Right lobe of liver (tissue), 6 donors: ENCODE measurements around the gene MFAP4. TPM values are rescaled to one million over a fixed set of nuclear protein-coding genes. Genes with fewer than 3 reads are reported as not detected.

Source experiments
- ATAC-seq, 4 donors: fragments of 200-7000 bp; cut with Tn5 transposase; one replicate each; pipeline ENCODE4 v1.9.1; 2020; ENCODE audit warnings: mild to moderate bottlenecking in 4 of 4, moderate library complexity in 4 of 4
- DNase-seq, 3 donors: peaks; one replicate each; pipeline ENCODE4 v3.0.0-alpha.2; 2020
- H3K27ac ChIP-seq, 3 donors: fragments of 200-600 bp; one replicate each; pipeline ENCODE4 v1.8.0; 2022
- H3K27me3 ChIP-seq, 2 donors: fragments of 200-600 bp; one replicate each; pipeline ENCODE4 v1.8.0; 2022
- H3K36me3 ChIP-seq, 4 donors: fragments of 200-600 bp; sonication (generic) in 1 of 4; one replicate each; pipeline versions ENCODE4 v1.5.1 to v1.8.0; 2017 to 2022; ENCODE audit warnings: control low read depth in 1 of 4
- H3K4me1 ChIP-seq, 4 donors: fragments of 200-600 bp; sonication (generic) in 1 of 4; one replicate each; pipeline versions ENCODE4 v1.5.1 to v1.8.0; 2017 to 2022; ENCODE audit warnings: control low read depth in 1 of 4
- H3K4me3 ChIP-seq, 3 donors: fragments of 200-600 bp; one replicate each; pipeline ENCODE4 v1.8.0; 2022
- H3K9me3 ChIP-seq, 4 donors: fragments of 200-600 bp; sonication (generic) in 1 of 4; one replicate each; pipeline versions ENCODE4 v1.5.1 to v1.8.0; 2017 to 2022; ENCODE audit warnings: control low read depth in 1 of 4
- CTCF ChIP-seq, 4 donors: fragments of 200-600 bp in 3 of 4; fragments of 450-650 bp in 1 of 4; IDR thresholded peaks; one replicate each; pipeline versions ENCODE4 v1.5.1 to v1.8.0; 2016 to 2022; ENCODE audit warnings: antibody characterized with exemption in 4 of 4, mild to moderate bottlenecking in 2 of 4
- POLR2A ChIP-seq: fragments of 450-650 bp; IDR thresholded peaks from one replicate; pipeline ENCODE4 v1.6.1; 2017; ENCODE audit warnings: antibody characterized with exemption, mild to moderate bottlenecking
- WGBS: methylation state at CpG from one replicate; pipeline ENCODE4 v1.1.6; 2018; ENCODE audit warnings: low coverage, low lambda C conversion rate; ENCODE audit not compliant: insufficient coverage; ENCODE audit errors: missing lambda C conversion rate; 5-methylcytosine and 5-hydroxymethylcytosine counted together
- intact Hi-C, 2 donors: fragments of 100-400 bp; cut with DNase I; formaldehyde crosslinking; loops; one replicate each; pipeline versions ENCODE4 v1.11.2 to v1.14.1; 2022
- microRNA counts: library from miRNA; unstranded; fragments of <30 nt; microRNA quantifications from one replicate; lab custom pipeline; 2016
- microRNA-seq, 2 donors: library from miRNA; unstranded; fragments of <30 nt; microRNA quantifications; one replicate each; pipeline ENCODE4, GENCODE V29; 2019 to 2020
- small RNA-seq, 2 experiments: library from RNA; depleted of rRNA; stranded (forward); fragments of <200 nt; gene quantifications; one replicate each; pipeline ENCODE3, GENCODE V24; 2016
- total RNA-seq, 6 experiments: library from RNA; depleted of rRNA in 2 of 6; stranded (reverse); fragments of >200 nt in 2 of 6; fragmentation: NEBNext Ultra II Directional in 3 of 6; extraction: Animal tissue kit (Norgen Biotek cat#: 25700) in 3 of 6; gene quantifications; one replicate each; pipeline versions ENCODE4 v1.1.0 to v1.2.4, GENCODE V29; 2016 to 2023
- donor health status: DM: no; HTN: yes; CAD: no.
- donor health status: DM: no; HTN: no; CAD: no.
- donor health status: DM: no; HTN: no; CAD: no.
- donor health status: DM: no; HTN: yes; CAD: no.
- donor health status: DM: no; HTN: yes; CAD: no.

The MFAP4 gene
- total RNA-seq, 6 experiments from 2014 or later, result 2.3 to 12.0 (median 6.5) TPM

- Histone ChIP-seq H3K27ac (peak overlapping the region; percentile 51 to 89 (median 89)), H3K27me3 (no peaks in the 10 kb centered on the region), H3K4me1 (peaks cover 0 to 40% (median 16%) of the 10 kb centered on the region in 4 donors), H3K9me3 (no peaks in the 10 kb centered on the region), H3K36me3 (no peaks in the 10 kb centered on the region), H3K4me3 (peak overlapping the region in 2 of 3 donors; percentile 56 to 63)
- 28% methylated on average over 10 of the region's 21 CpGs for WGBS
- ATAC-seq (peak; percentile 63 to 70 (median 66)), DNase-seq (peak; percentile 79 to 90 (median 83))
- intact Hi-C loops, result no loop called here
- TF ChIP-seq POLR2A, result peak; percentile 59
- peak; percentile 29 to 69 (median 42) for TF ChIP-seq CTCF (IDR thresholded peaks at IDR 0.05)
Observed at GRCh38 chr17:19336938-19337711, 49.9 kb downstream of the MFAP4 start.

GRCh38 chr17:19335951-19336631 is 50.9 kb downstream of the MFAP4 start:
- Histone ChIP-seq H3K4me1 (peaks cover 0 to 34% (median 16%) of the 10 kb centered on the region in 4 donors), H3K36me3 (no peaks in the 10 kb centered on the region), H3K4me3 (peak overlapping the region in 2 of 3 donors; percentile 56 to 63), H3K27me3 (no peaks in the 10 kb centered on the region), H3K27ac (peak overlapping the region in 2 of 3 donors; percentile 89), H3K9me3 (no peaks in the 10 kb centered on the region)
- ATAC-seq, result no peak
- peak in 1 of 3 donors; percentile 45 for DNase-seq
- intact Hi-C loops, result no loop called here
- 77% methylated on average over 3 of the region's 18 CpGs for WGBS
- no peak for TF ChIP-seq CTCF (IDR thresholded peaks at IDR 0.05)
- no peak for TF ChIP-seq POLR2A

GRCh38 chr17:19334331-19334730 is 52.7 kb downstream of the MFAP4 start:
- WGBS, result no CpG with 5 or more reads among the region's 6 CpGs
- no peak for TF ChIP-seq CTCF (IDR thresholded peaks at IDR 0.05)
- TF ChIP-seq POLR2A, result no peak
- intact Hi-C loops, result no loop called here
- DNase-seq (no peak), ATAC-seq (no peak)
- Histone ChIP-seq H3K9me3 (no peaks in the 10 kb centered on the region), H3K27me3 (no peaks in the 10 kb centered on the region), H3K4me3 (no peak overlapping the region), H3K4me1 (peaks cover 0 to 25% (median 13%) of the 10 kb centered on the region in 4 donors), H3K36me3 (no peaks in the 10 kb centered on the region), H3K27ac (no peak overlapping the region)

GRCh38 chr17:19333736-19334290 is 53.2 kb downstream of the MFAP4 start:
- ATAC-seq, result no peak
- no peaks in the 10 kb centered on the region for H3K9me3 ChIP-seq
- DNase-seq, result peak in 1 of 3 donors; percentile 42
- no peak overlapping the region for H3K27ac ChIP-seq
- no peak for TF ChIP-seq CTCF (IDR thresholded peaks at IDR 0.05)
- no peak for TF ChIP-seq POLR2A
- H3K4me1 ChIP-seq, result peaks cover 0 to 19% (median 10%) of the 10 kb centered on the region in 4 donors
- 96% methylated on average over 7 of the region's 12 CpGs for WGBS
- H3K4me3 ChIP-seq, result no peak overlapping the region
- intact Hi-C loops, result no loop called here
- no peaks in the 10 kb centered on the region for H3K27me3 ChIP-seq
- H3K36me3 ChIP-seq, result no peaks in the 10 kb centered on the region

MicroRNAs within 50 kb of the gene (microRNA counts, 767-probe panel; counts per million panel counts)
- 237 counts per million for microRNA hsa-miR-1180 (lab: Ali Mortazavi, UCI)

Small RNA genes within 50 kb of the gene (microRNA-seq; reads per million reads assigned to microRNA genes)
- 194 to 324 reads per million in 2 donors for gene MIR1180

Small RNA genes within 50 kb of the gene (small RNA-seq; reads per million reads assigned to genes)
- gene MIR1180 (1.7 to 4.0 reads per million in 2 experiments), gene RF00537 (0 reads per million in 2 experiments)

Other genes with a start within 250 kb of the MFAP4 start
- gene EPN2, start 149.8 kb downstream of the MFAP4 start, total RNA-seq, result 10 to 100 TPM in 4 of 6 experiments, 1 to 10 TPM in 2; 6.6 to 18.1 (median 11.4) TPM
- gene B9D1, start 24.5 kb downstream of the MFAP4 start, total RNA-seq, result 10 to 100 TPM in 2 of 6 experiments, 1 to 10 TPM in 4; 2.3 to 27.9 (median 5.7) TPM
- gene MAPK7, start 8.7 kb downstream of the MFAP4 start, total RNA-seq, result 1 to 10 TPM; 5.7 to 9.2 (median 6.7) TPM
- gene RNF112, start 24.0 kb upstream of the MFAP4 start, total RNA-seq, result under 1 TPM; 0.12 to 0.86 (median 0.54) TPM
- 100 to 1,000 TPM in 2 of 6 experiments, 10 to 100 TPM in 4; 47.5 to 182 (median 67.4) TPM for gene SLC47A1, start 146.7 kb upstream of the MFAP4 start, total RNA-seq